ENCODE data around the gene NUDT19.

Gene NUDT19

DNA sequence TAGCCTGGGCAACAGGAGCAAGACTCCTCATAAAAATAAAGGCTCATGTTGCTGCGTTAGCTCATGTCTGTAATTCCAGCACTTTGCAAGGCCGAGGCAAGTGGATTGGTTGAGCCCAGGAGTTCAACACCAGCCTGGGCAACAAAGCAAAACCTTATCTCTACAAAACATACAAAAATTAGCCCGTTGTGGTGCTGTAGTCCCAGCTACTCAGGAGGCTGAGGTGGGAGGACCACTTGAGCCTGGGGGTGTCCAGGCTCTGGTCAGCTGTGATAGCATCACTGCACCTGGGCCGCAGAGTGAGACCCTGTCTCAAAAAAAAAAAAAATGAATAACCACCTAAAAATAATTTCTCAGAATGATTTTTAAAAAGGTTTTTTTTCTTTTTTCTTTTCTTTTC lies 3.9 kb upstream of the NUDT19 start:
- H2AFZ ChIP-seq (ENCODE audit: low read length): no peak overlapping the region
- TF ChIP-seq, protein P1, sequence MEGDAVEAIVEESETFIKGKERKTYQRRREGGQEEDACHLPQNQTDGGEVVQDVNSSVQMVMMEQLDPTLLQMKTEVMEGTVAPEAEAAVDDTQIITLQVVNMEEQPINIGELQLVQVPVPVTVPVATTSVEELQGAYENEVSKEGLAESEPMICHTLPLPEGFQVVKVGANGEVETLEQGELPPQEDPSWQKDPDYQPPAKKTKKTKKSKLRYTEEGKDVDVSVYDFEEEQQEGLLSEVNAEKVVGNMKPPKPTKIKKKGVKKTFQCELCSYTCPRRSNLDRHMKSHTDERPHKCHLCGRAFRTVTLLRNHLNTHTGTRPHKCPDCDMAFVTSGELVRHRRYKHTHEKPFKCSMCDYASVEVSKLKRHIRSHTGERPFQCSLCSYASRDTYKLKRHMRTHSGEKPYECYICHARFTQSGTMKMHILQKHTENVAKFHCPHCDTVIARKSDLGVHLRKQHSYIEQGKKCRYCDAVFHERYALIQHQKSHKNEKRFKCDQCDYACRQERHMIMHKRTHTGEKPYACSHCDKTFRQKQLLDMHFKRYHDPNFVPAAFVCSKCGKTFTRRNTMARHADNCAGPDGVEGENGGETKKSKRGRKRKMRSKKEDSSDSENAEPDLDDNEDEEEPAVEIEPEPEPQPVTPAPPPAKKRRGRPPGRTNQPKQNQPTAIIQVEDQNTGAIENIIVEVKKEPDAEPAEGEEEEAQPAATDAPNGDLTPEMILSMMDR (conservative IDR thresholded peaks at IDR 0.05; ENCODE audit: low read length): no peak
- TF ChIP-seq EZH2phosphoT487 (IDR thresholded peaks at IDR 0.05; ENCODE audit: borderline replicate concordance): no peak
- H3K9ac ChIP-seq (ENCODE audit: low read depth, low read length, poor library complexity, severe bottlenecking): no peak overlapping the region

DNA sequence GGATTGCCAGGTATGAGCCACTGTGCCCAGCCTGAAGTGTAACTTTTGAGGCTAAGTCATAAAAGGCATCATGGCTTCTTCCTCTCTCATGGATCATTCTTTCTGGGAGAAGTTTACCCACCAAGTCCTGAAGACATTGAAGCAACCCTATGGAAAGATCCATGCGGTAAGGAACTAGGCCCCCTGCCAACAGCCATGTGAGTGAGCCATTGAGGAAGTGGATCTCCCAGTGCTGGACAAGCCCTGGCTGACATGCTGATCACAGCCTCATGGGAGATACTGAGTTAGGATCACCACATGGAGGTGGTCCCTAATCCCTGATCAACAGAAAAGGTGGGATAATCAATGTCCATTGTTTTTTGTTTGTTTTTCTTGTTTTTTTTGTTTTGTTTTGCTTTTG lies 3.3 kb upstream of the NUDT19 start:
- Histone ChIP-seq H3K9me3 (ENCODE audit: insufficient read depth, low read depth, low read length) (no peaks in the 10 kb centered on the region), H3F3A (ENCODE audit: low read depth) (no peaks in the 10 kb centered on the region), H3K79me2 (ENCODE audit: insufficient read depth, low read length) (peaks cover 25% of the 10 kb centered on the region), H4K20me1 (ENCODE audit: insufficient read depth, low read length, poor library complexity, severe bottlenecking) (peaks cover 8% of the 10 kb centered on the region), H3K4me2 (ENCODE audit: low read depth, low read length, poor library complexity, severe bottlenecking) (no peak overlapping the region), H3K9ac (ENCODE audit: low read depth, low read length, poor library complexity, severe bottlenecking) (no peak overlapping the region), H3K27me3 (ENCODE audit: insufficient read depth, low read length, poor library complexity, severe bottlenecking) (no peaks in the 10 kb centered on the region), H3K4me3 (ENCODE audit: low read length, poor library complexity, severe bottlenecking) (no peak overlapping the region), H2AFZ (ENCODE audit: low read length) (no peak overlapping the region), H3K4me1 (ENCODE audit: insufficient read depth, low read length, poor library complexity, severe bottlenecking) (peaks cover 13% of the 10 kb centered on the region), H3K36me3 (ENCODE audit: insufficient read depth, low read length) (no peaks in the 10 kb centered on the region), H3K9me2 (replicated peaks; ENCODE audit: low read depth, low read length) (no peaks in the 10 kb centered on the region)
- TF ChIP-seq, protein P1 (conservative IDR thresholded peaks at IDR 0.05; ENCODE audit: low read length): no peak
- no peak for TF ChIP-seq EZH2phosphoT487 (IDR thresholded peaks at IDR 0.05; ENCODE audit: borderline replicate concordance)

More for the DNA sequence above, 3.9 kb upstream of the NUDT19 start:
- H3K4me2 ChIP-seq (ENCODE audit: low read depth, low read length, poor library complexity, severe bottlenecking): no peak overlapping the region
- no peaks in the 10 kb centered on the region for H3F3A ChIP-seq (ENCODE audit: low read depth)
- peaks cover 3% of the 10 kb centered on the region for H4K20me1 ChIP-seq (ENCODE audit: insufficient read depth, low read length, poor library complexity, severe bottlenecking)
- no peaks in the 10 kb centered on the region for H3K9me3 ChIP-seq (ENCODE audit: insufficient read depth, low read depth, low read length)
- no peaks in the 10 kb centered on the region for H3K36me3 ChIP-seq (ENCODE audit: insufficient read depth, low read length)
- H3K4me1 ChIP-seq (ENCODE audit: insufficient read depth, low read length, poor library complexity, severe bottlenecking): peaks cover 7% of the 10 kb centered on the region
- no peak overlapping the region for H3K4me3 ChIP-seq (ENCODE audit: low read length, poor library complexity, severe bottlenecking)
- H3K9me2 ChIP-seq (replicated peaks; ENCODE audit: low read depth, low read length): no peaks in the 10 kb centered on the region
- H3K27me3 ChIP-seq (ENCODE audit: insufficient read depth, low read length, poor library complexity, severe bottlenecking): no peaks in the 10 kb centered on the region
- peaks cover 19% of the 10 kb centered on the region for H3K79me2 ChIP-seq (ENCODE audit: insufficient read depth, low read length)

DNA sequence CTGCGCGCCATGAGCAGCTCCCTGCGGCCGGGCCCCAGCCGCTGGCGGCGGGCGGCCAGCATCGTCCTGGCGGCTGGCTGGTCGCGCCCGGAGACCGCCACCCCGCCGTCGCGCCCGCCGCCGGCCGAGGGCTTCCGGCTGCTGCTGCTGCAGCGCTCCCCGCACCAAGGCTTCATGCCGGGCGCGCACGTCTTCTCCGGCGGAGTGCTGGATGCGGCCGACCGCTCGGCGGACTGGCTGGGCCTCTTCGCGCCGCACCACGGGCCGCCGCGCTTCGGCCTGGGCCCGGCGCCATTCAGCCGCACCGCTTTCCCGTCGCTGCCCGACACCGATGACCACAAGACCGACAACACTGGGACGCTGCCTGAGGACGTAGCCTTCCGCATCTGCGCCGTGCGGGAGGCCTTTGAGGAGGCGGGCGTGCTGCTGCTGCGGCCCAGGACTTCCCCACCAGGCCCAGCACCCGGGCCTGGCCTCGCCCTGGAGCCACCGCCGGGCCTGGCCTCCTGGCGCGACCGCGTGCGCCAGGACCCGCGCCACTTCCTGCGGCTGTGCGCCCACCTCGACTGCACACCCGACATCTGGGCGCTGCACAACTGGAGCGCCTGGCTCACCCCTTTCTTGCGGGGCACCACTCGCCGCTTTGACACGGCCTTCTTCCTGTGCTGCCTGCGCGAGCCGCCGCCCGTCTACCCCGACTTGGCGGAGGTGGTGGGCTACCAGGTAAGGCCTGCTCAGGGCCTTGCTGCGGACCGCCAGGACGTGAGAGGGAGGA lies 518 bp downstream of the NUDT19 start:
- no peaks in the 10 kb centered on the region for H3K9me3 ChIP-seq (ENCODE audit: insufficient read depth, low read depth, low read length)
- H2AFZ ChIP-seq (ENCODE audit: low read length): peak overlapping the region; percentile 94
- H3K4me2 ChIP-seq (ENCODE audit: low read depth, low read length, poor library complexity, severe bottlenecking): peak overlapping the region; percentile 92
- H3K27me3 ChIP-seq (ENCODE audit: insufficient read depth, low read length, poor library complexity, severe bottlenecking): no peaks in the 10 kb centered on the region
- H3K79me2 ChIP-seq (ENCODE audit: insufficient read depth, low read length): peaks cover 63% of the 10 kb centered on the region
- no peaks in the 10 kb centered on the region for H3K9me2 ChIP-seq (replicated peaks; ENCODE audit: low read depth, low read length)
- H3K9ac ChIP-seq (ENCODE audit: low read depth, low read length, poor library complexity, severe bottlenecking): peak overlapping the region; percentile 97
- no peaks in the 10 kb centered on the region for H3K36me3 ChIP-seq (ENCODE audit: insufficient read depth, low read length)
- H3K4me1 ChIP-seq (ENCODE audit: insufficient read depth, low read length, poor library complexity, severe bottlenecking): peaks cover 39% of the 10 kb centered on the region
- H3K4me3 ChIP-seq (ENCODE audit: low read length, poor library complexity, severe bottlenecking): peak overlapping the region; percentile 100
- H4K20me1 ChIP-seq (ENCODE audit: insufficient read depth, low read length, poor library complexity, severe bottlenecking): peaks cover 39% of the 10 kb centered on the region
- TF ChIP-seq, protein P1 (conservative IDR thresholded peaks at IDR 0.05; ENCODE audit: low read length): no peak
- no peak for TF ChIP-seq EZH2phosphoT487 (IDR thresholded peaks at IDR 0.05; ENCODE audit: borderline replicate concordance)
- no peaks in the 10 kb centered on the region for H3F3A ChIP-seq (ENCODE audit: low read depth)
